HG03565 (cell line): Measurements from ENCODE around the gene WDPCP.
A peak's percentile ranks its signal among the peaks of the same experiment; 100 is the strongest.
"Not testable (repeated sequence)": the region's sequence is repeated elsewhere in the genome, so short reads cannot be mapped to it uniquely, and the experiment has no call there.

ENCODE experiments used
- ATAC-seq: cut with Tn5 transposase; IDR thresholded peaks from one replicate; pipeline ENCODE4 v1.9.1; 2021; ENCODE audit warnings: mild to moderate bottlenecking, moderate library complexity; ENCODE audit not compliant: unreplicated experiment

Gene WDPCP

DNA sequence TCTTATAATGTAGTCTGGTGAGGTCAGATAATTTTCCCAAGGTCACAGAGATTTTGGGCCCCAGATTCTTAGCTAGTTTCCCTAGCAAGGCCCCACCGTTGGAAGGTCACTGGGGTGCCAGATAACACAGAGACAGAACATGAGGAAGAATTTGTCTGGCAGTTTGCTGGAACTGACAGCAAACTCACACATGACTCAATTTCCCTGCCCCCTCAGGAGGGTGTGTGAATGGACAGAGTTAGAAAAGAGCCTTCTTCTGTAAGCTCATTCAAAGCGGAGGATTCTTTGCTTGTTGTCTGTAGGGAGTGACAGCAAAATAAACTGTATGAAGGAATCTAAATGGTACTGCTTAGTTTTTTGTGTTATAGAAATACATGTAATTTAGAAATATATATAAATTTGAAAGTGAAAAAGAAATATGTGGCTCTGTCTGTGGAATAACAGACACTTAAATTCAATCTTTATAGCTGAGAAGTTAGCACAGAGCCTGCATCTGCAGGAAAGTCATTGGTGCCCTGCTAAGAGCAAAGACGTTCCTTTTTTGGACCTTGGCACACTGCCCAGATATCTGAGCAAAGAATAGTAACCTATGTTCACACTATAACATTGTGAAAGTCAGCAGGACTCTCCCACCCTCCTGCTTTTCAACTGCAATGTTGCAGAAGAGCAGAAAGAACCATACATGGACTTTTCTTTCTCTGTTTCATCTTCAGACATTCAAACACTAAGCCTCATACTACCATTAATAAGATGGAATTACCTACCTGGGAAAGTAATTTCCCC, 2.5 kb upstream of the WDPCP start:
- no peak for ATAC-seq

DNA sequence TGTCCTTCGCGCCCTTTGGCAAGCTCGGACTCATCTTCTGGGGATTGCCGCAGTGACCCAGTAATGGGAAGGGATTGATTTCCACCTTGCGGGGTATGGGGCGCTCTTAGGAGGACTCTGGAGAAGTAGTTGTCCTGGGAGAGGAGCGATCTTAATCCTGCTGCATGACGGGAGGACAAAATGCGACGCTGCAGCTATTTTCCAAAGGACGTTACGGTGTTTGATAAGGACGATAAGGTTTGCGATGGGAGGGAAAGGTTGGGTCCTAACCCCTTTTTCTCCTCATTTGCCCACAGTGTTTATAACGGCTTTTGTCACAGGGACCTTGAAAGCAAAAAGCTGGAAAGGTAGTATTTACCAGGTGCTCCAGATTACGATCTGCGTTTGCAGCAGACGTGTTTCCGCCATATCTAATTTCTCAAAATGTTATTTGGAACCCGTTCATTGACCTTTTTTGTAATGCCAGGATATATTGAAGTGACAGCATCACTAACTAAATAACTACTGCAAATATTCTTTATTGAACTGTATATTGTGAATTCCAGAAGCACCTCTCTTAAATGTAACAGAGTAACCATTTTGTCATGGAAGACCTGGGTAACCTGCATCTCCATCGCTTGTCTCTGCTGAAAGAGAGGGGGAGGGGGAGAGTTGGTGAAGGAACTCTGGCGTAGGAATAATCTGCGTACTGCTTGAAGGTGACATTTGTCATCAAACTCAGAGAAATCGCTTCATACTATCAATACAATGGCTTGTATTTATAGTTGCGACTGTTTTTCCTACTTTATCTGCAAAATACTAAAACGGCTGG, 1.1 kb upstream of the WDPCP start:
- no peak for ATAC-seq

DNA sequence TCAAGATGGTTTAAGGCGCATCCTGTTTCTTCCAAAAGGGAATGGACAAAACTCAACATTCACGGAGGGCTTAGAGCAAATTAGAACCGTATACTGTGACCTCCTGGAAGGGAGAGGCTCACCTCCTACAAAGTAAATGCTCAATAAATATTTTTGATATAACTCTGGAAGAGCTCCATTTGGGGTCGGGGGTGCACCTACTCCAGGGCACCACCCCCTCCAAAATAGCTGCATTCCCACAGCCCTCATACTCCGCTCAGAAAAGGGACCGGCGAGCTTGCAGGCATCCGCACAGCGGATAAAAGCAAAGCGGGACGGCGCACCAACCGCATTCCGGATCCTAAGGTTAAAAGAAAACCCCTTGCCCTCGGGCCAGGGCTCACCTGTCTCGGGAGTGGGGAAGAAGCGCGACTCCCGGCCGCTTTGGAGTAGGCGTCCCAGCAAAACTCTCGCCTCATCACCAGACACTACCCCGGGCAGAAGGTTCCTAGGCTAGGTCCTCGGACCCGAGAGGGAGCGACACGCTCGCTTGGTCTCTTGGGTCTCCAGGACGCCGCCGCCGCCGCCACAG, 378 bp downstream of the WDPCP start:
- no peak for ATAC-seq

DNA sequence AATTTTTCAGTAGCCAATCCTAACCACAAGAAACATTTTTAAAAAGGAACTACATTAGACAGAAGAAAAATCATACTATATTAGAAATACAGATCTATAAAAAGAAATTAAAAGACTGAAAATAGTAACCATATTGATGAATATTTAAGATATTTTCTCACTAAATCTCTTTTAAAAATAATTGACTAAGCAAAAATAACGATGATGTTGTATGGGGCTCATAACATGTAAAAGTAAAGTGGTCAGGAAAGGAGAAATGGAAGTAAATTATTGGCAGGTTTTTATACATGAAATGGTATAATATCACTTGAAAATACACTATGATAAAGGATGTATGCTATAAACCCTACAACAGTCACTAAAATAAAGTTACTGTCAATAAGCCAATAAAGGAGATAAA, 5.4 kb downstream of the WDPCP start:
- no peak for ATAC-seq

DNA sequence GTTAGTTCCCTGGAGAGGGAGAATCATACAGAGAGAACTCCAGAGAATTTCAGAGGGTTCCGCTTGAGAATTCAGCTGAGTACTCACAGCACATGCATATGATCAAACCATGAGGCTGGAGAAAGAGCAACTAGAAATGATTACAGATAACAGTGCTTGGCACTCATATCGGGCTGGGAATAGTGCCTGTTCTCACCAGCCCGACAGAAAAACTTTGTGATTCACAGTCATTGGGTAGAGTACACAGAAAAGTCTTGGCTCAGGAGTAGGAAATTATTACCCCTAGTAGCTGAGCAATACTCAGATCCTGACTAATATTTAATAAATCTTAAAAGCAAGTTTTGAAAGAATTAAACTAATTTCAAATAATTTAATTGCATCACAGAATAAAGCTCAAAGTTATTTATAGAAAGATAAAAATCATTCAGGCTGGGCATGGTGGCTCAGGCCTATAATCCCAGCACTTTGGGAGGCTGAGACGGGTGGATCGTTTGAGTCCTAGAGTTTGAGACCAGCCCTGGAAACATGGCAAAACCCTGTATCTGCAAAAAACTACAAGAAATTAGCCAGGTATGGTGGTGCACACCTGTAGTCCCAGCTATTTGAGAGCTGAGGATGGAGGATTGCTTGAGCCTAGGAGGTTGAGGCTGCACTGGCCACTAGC, 6.8 kb downstream of the WDPCP start:
- ATAC-seq = no peak

DNA sequence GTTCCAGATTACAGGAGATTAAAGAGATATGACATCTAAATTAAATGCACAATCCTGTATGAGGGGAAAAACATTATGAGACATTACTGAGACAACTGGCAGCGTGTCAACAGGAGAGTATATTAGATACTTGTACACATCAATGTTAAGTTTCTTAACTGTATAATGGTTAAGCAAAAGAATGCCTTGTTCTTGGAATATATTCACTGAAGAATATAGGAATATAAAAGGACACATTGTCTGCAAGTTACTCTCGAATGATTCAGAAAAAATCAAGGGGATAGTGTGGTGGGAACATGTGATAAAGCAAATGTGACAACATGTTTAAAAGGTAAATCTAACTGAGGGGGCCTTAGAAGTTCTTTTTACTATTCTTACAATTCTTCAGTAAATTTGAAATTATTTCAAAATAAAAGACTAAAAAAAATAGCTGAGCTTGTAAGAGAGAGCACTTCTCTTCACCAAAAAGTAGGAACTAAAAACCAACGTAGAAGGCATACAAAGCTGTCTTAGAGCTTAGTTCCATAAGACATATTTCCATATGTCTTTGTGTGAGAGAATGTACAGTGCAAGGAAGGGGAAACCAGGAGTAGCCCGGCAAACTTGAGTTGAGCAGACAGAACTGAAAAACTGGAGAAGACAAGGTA, 7.5 kb downstream of the WDPCP start:
- no peak for ATAC-seq

DNA sequence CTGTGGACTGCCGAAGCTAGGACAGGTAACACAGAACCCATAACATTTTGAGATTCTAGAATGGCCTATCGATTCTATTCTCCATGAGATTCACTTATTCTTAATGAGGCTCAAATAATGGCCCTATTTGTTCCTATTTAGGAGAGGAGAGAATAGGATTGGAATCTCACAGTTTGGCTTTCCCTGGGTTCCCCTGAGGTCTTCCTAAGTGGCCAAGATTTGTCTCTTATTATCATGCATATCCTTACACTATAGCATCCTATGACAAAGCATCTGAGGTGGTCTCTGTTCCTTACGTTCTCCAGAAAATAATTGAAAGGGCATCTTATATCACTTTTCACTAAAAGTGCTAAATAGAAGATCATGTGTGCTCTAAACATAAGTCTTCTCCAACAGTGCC, 9.5 kb downstream of the WDPCP start:
- ATAC-seq = no peak

DNA sequence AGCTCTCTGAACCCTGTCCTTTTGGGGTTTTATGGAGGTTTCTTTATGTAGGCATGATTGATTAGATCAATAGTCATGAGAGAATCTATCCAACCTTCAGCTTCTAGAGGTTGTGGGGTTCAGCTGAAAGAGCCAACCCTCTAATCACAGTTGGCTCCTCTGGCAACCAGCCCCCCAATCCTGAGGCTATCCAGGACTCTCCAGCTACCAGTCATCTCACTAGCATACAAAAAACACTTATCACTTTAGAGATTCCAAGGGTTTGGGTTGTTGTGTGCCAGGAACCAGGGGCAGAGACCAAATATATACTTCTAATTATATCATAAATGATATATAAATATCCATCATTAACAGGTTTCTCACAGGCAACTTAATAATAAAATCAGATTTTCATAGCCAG, 11.7 kb downstream of the WDPCP start:
- no peak for ATAC-seq

DNA sequence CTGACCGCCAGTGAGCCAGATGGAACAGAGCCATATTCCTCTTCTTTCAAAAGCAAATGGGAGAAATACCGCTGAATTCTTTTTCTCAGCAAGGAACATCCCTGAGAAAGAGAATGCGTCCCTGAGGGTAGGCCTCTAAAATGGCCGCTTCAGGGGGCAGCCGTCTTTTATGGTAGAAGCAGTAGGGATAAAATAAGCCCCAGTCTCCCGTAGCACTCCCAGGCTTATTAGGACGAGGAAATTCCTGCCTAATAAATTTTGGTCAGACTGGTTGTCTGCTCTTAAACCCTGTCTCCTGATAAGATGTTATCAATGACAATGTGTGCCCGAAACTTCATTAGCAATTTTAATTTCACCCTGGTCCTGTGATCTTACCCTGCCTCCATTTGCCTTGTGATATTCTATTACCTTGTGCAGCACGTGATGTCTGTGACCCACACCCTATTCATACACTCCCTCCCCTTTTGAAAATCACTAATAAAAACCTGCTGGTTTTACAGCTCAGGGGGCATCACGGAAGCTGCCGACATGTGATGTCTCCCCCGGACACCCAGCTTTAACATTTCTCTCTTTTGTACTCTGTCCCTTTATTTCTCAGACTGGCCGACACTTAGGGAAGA, 14.4 kb downstream of the WDPCP start:
- ATAC-seq = not testable (repeated sequence)

DNA sequence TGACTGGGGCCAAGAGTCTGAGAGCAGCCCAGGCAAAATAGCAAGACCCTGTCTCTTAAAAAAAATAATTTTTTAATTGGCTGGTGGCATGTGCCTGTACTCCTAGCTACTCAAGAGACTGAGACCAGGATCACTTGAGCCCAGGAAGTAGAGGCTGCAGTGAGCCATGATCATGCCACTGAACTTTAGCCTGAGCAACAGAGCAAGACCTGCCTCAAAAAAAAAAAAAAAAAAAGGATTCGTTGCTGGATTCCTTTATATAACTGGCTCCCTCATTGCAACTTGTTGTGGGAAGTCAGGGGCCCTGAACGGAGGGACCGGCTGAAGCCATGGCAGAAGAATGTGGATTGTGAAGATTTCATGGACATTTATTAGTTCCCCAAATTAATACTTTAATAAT, 15.3 kb downstream of the WDPCP start:
- ATAC-seq = not testable (repeated sequence)

DNA sequence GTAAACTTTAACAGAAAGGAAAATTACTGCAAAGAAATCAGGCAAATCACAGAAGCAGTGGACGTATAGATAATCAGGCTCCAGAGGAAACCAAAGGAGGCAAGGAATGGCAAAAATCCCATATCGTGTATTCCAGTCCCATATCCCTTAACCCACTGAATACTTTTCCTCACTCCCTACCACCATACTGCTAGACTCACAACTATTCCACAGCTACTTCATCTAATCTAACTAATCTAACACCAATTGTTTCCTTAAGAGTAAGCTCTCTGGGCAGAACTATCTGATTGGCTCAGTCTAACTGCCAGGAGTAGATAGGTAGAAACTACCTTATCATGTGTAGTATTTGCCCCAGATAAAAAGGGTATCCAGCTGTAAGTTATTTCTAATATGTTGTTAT, 16.3 kb downstream of the WDPCP start:
- ATAC-seq = no peak

DNA sequence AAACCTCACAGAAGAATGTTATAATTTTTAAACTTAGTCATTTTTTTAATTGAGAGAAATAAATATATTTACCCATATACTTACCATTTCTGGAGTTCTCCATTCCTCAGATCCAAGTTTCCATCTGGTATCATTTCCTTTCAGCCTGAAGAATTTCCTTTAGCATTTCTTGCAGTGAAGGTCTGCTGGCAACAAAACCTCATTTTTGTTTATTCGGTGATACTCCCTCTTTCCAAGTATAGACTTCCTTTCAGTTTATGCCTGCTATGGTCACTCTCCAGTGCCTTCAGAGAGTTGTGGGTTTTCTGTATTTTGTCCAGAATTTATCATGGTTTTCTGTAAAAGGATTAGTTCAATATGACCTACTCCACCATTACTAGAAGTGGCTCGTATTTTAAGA, 17.0 kb downstream of the WDPCP start:
- ATAC-seq = no peak

DNA sequence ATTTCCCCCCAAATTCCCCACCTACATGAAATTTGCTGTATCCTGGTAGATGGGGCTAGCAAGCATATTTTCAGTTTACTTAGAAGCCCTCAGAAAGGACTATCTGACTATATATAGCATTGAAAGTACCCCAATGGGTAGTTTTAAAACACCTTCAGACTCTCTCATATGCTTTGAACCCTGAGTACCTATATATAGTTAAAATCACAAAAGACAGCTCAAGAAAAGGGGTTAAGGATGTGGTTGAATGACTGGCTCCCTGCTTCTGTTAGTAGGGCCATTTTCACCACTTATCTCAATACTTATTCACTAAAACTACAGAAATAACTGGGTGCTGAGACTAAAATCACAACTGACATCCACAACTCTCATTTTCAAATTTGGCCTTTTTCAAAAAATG, 18.5 kb downstream of the WDPCP start:
- ATAC-seq = peak; percentile 81

DNA sequence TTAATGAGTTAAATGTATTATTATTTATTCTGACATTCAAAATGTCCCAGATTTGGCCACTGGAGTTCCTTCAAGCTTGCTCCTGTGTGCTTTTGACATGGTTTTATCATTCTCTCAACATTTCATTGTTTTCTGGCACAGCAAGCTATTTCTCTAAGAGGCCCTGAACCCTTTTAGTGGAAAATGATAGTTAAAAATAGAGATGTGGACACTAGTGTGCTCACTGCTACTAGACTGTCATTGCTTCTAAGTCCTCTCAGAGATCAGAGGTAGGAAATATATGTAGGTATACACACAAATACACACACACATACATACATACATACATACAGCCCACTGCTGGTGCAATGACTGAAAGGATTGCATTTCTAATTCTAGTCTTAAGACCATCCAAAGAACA, 25.5 kb downstream of the WDPCP start:
- no peak for ATAC-seq

DNA sequence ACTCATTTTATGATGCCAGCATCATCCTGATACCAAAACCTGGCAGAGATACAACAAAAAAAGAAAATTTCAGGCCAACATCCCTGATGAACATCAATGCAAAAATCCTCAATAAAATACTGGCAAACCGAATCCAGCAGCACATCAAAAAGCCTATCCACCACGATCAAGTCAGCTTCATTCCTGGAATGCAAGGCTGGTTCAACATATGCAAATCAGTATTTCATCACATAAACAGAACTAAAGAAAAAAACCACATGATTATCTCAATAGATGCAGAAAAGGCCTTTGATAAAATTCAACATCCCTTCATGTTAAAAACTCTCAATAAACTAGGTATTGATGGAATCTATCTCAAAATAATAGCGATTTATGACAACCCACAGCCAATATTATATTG, 29.4 kb downstream of the WDPCP start:
- ATAC-seq = not testable (repeated sequence)

DNA sequence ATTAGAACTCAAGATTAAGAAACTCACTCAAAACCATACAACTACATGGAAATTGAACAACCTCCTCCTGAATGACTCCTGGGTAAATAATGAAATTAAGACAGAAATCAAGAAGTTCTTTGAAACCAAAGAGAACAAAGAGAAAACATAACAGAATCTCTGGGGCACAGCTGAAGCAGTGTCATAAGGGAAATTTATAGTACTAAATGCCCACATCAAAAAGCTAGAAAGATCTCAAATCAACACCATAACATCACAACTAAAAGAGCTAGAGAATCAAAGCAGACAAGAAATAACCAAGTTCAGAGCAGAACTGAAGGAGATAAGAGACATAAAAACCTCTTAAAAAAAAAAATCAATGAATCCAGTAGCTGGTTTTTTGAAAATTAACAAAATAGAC, 30.5 kb downstream of the WDPCP start:
- ATAC-seq = not testable (repeated sequence)

DNA sequence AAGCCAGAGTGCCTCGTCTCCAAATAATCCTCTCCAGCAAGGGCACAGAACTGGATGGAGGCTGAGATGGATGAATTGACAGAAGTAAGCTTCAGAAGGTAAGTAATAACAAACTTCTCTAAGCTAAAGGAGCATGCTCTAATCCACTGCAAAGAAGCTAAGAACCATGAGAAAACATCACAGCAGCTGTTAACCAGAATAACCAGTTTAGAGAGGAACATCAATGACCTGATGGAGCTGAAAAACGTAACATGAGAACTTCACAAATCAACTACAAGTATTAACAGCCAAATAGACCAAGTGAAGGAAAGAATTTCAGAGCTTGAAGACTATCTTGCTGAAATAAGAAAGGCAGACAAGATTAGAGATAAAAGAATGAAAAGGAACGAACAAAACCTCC, 32.3 kb downstream of the WDPCP start:
- no peak for ATAC-seq

DNA sequence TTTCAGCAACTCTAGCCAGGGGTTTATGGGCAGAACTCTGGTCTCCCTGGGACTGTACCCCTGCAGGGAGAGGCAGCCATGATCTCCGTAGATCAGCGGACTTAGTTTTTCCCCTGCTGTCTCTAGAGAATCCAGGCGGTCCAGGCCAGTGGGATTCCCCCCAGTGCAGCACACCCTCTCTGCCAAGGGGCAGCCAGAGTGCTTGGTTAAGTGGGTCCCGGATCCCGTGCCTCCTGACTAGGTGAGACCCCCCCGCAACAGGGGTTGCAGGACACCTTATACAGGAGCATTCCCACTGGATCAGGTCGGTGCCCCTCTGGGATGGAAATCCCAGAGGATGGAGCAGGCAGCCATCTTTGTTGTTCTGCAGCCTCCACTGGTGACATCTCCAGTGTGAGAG, 33.0 kb downstream of the WDPCP start:
- ATAC-seq = no peak

DNA sequence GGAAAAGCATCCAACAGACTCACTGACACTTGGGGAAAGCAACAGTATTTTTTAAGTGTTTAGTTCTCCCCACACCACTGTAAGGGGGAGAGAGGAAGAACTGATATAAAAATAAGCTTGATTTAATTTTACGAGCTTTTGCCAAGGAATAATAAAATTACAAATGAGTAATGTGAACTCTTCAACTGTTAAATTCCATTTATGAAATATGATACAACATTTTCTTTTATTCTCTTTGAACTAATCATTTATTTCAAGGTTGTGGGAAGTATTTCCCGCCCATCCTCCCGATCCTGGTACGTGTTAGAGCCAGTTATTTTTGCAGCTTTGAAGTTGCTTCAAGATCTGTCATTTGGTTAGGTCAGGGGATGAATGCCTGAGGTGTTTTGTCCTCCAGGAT, 35.2 kb downstream of the WDPCP start:
- no peak for ATAC-seq

DNA sequence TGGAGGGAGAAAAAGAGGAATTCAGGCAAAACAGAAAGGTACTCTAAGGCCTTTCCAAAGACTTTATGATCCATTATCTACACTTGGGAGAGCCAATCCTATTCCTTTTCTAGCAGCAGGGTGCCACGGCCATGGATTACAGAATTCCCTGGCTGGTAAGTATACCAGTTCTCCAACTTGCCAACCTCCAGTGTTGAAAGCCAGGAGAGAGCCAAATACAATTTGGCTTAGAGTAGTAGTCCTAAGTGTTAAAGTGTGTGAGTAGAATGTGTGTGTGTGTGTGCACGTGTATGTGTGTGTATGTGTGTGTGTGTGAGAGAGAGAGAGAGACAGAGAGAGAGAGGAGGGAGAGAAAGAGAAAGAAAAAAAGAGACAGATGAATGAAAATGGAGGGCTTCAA, 43.3 kb downstream of the WDPCP start:
- ATAC-seq = no peak
